OCI-LY7 (cell line): ENCODE measurements around the gene LY86.

ENCODE experiments used
- CTCF ChIP-seq: fragments of 200-600 bp; sonication (generic); conservative IDR thresholded peaks from 2 replicates; pipeline ENCODE4 v1.5.1; 2014; ENCODE audit warnings: mild to moderate bottlenecking, antibody characterized with exemption, low read length, moderate library complexity, mixed read lengths
- EZH2phosphoT487 ChIP-seq: fragments of 200-600 bp; sonication (generic); IDR thresholded peaks from 2 replicates; pipeline ENCODE4 v1.6.1; 2018; ENCODE audit warnings: low read depth, borderline replicate concordance, mild to moderate bottlenecking, mixed run types, antibody characterized with exemption, low read length, moderate library complexity, mixed read lengths

- no peak for TF ChIP-seq CTCF
- TF ChIP-seq EZH2phosphoT487 = no peak
These were observed 30.7 kb downstream of the LY86 start for GRCh38 chr6:6619021-6619794.
